GM18867 (cell line): ENCODE measurements around the gene EPC1.

Experiments
- ATAC-seq: cut with Tn5 transposase; IDR thresholded peaks from one replicate; pipeline ENCODE4 v1.9.1; 2021; ENCODE audit warnings: mild to moderate bottlenecking, moderate library complexity; ENCODE audit not compliant: unreplicated experiment

Gene EPC1

DNA sequence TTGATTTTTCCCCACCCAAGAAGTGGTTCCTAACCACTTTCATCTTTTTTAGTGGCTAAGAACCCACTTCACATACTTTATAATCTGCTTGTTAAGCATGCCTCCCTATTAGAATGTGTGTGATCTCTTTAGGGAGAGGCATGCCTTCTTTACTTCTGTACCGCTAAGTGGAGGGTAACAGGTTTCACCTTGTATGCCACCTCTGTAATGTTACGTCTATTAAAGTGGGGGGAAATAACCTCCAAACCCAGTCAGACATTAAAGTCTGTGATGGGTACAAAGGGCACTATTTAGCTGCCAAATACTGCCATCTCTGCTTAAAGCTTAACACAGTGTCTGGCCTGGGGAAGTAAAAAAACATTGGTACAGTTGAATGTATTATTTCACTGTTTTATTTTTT, 51.9 kb downstream of the EPC1 start:
- ATAC-seq = no peak

DNA sequence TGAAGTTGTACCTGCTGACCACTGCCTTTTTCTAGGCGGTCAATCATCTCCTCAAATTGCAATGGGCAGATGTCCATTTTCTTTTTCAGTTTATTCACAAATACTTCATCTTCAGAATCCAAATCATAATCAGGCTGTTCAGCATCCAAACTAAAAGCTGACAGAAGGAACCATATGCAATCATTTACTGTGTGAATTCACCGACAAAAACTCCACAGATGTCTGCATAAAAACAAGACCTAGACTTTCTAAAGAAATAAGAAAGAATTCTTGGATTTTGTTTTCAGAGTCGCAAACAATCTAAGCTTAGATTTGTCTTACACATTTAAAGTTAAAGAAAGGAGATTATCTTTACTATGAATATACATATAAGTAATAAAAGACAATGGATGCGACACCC, 53.4 kb downstream of the EPC1 start:
- no peak for ATAC-seq

- no peak for ATAC-seq
Observed at GRCh38 chr10:32279795-32280194, 67.2 kb downstream of the EPC1 start.

GRCh38 chr10:32273336-32273735, 73.6 kb downstream of the EPC1 start:
- ATAC-seq = no peak

GRCh38 chr10:32271617-32272016, 75.3 kb downstream of the EPC1 start:
- ATAC-seq = no peak

DNA sequence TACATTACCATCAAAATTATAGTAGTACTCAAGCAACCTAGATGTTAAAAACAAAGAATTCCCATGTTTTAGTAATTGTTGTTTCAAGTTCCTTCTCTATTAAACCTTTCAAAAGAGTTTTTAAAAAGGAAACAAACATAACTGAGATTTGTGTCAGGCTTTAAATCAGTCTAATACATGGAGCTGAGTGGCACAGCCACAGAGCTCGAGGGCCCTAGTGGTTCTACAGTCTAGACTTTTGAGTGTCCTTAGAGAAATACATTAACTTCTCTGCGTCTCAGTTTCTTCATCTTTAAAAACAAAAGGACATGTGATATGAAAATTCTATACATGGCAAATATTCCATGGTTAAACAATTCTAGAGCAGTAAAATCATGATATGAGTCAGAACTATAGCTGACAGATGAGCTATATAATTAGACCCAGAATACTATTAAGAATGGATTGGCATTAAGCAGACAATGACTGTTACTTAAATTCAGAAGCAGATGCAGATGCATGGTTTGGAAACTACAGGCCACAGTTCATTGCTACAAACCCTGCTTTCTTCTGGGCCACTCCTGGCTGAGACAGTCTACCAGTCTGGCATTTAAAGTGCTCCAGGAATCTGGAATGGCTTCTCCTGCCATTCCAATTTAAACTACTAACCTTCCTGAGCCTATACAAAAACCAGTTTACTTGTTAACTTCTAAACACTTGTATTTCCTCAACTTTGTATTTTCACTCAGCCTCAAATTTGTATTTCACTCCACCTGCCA, 77.4 kb downstream of the EPC1 start:
- ATAC-seq = no peak

- ATAC-seq = no peak
Observed at GRCh38 chr10:32268788-32269187, 78.2 kb downstream of the EPC1 start.

GRCh38 chr10:32266979-32267378, 80.0 kb downstream of the EPC1 start:
- no peak for ATAC-seq

DNA sequence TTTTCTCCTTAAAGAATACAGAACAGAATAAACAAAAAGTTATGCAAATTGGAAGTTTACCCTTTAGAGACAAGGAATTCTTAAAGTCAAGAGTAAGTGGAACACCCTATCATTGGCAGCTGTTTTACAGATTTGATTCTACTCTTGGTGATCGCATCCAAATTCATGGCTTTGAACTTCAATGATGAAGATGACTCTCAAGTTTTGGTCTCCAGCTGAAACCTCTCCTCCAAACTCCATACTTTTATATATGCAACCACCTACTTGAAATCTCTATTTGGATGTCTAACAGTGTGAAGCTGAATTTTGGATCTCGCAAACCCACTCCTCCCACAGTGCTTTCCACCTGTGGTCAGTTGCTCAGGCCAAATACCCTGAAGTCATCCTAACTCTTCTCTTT, 80.4 kb downstream of the EPC1 start:
- no peak for ATAC-seq

DNA sequence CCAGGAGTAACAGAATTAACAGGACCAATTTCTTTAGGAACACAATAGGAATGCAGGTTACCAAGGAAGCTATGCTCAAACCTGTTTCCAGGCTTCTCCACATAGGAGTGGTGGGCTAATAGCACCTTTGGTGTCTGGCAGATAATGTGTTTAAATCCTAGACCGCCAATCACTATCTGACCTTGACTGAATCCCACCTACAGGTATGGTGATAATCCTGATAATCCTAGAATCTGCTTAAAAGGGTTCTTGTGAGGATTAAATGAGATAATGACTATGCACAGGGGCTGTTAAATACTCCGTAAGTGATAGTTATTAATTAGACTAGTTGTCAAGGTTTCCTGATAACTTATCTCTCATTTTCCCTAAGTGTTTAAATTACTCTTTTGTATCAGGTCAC, 81.2 kb downstream of the EPC1 start:
- no peak for ATAC-seq

DNA sequence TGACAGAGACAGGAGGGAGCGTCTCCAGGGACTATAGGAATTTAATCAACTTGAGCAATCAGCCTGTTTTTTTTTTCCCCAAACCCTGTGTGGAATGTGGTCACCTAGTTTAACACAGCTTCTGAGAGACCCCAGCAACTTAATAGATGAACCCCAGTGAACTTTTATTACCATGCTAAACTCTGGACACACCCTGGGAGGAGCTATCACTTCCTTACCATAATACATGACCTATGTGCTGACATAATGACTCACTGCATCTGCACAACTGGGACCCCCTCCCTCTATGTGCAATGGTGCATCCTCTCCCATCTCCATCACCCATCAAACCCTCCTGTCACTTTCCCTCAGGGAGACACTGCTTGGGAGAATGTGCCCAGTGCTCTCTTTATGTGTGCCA, 83.7 kb downstream of the EPC1 start:
- ATAC-seq = no peak

DNA sequence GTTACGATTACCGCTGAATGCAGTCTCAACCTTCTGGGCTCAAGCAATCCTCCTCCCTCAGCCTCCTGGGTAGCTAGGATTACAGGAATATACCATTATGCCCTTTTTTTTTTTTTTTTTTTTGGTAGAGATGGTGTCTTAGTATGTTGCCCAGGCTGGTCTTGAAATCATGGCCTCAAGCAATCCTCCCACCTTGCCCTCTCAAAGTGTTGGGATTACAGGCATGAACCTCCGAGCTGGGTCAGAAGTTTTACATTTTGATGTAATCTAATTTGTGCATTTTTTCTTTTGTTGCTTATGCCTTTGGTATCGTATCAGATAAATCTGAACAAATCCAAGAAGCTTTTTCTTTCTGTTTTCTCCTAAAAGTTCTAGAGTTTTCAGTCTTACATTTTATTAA, 87.4 kb downstream of the EPC1 start:
- ATAC-seq = no peak

- ATAC-seq = peak; percentile 83
Observed at GRCh38 chr10:32256613-32257437, 90.1 kb downstream of the EPC1 start.

GRCh38 chr10:32253821-32254220, 93.1 kb downstream of the EPC1 start:
- ATAC-seq = no peak

DNA sequence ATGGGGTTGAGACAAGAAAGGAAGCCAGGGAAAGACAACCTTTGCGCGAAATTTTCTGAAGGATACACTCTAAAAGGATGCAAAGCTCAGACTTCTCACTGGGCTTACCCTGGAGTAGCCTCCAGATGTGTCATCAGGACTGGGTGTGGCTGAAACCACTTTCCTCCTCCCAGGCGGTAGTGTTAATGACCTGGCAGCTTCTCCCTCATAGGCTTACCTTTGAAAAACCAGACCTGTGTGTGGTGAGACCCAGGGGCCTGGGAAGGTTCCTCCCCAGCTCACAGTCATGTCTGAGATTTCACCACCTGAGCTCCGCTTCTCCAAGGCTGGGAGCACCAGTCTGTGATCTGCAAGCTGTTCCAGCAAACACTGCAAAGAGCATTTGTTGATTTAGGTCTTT, 93.7 kb downstream of the EPC1 start:
- no peak for ATAC-seq

- ATAC-seq = peak; percentile 69
Observed at GRCh38 chr10:32250489-32250888, 96.5 kb downstream of the EPC1 start.

- ATAC-seq = no peak
Observed at GRCh38 chr10:32246685-32247084, 100.3 kb downstream of the EPC1 start.

DNA sequence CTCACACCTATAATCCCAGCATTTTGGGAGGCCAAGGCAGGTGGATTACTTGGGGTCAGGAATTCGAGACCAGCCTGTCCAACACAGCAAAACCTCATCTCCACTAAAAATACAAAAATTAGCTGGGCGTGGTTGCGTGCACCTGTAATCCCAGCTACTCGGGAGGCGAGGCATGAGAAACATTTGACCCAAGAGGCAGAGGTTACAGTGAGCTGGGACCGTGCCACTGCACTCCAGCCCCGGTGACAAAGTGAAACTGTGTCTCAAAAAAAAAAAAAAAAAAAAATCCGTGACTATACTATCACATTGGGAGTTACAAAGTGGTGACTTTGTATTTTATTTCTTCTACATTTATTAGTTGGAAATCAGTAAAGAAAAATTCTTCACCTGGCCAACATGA, 101.2 kb downstream of the EPC1 start:
- no peak for ATAC-seq

- peak; percentile 41 for ATAC-seq
Observed at GRCh38 chr10:32244421-32245207, 102.3 kb downstream of the EPC1 start.

DNA sequence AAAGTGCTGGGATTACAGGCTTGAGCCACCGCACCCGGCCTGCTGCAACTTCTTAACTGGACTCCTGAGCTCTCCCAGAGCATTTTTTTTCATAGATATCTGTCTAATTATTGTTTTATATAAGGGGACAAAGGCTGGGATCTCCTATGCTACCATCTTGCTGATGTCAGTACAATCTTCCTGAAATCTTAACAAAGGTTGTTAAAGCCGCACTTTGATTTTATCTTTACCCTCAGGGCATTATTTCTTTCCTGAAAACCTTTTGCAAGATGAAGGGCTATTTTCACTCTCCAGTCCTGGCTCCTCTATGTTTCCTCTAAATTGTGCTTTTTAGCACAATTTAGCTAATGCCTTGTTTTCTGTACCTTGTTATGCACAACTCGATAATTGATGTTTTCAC, 102.9 kb downstream of the EPC1 start:
- no peak for ATAC-seq

GRCh38 chr10:32241946-32242345, 105.0 kb downstream of the EPC1 start:
- no peak for ATAC-seq

GRCh38 chr10:32240471-32240870, 106.5 kb downstream of the EPC1 start:
- no peak for ATAC-seq
